Neural cell (in vitro differentiated cells): ENCODE results near the gene NOC4L. TPM values are rescaled to one million over a fixed set of nuclear protein-coding genes. Genes with fewer than 3 reads are reported as not detected.

Source experiments
- H2AFZ ChIP-seq: fragments of 200-600, 300-800 bp; sonication (generic), shearing (Covaris generic); 2 replicates; pipeline ENCODE4 v1.6.0; 2014; ENCODE audit warnings: low read depth, mild to moderate bottlenecking, antibody characterized with exemption, low read length, moderate library complexity
- H3F3A ChIP-seq: fragments of 200-600 bp; shearing (Covaris generic); 2 replicates; pipeline ENCODE4 v1.6.1; 2016; ENCODE audit warnings: mild to moderate bottlenecking, moderate library complexity, mixed read lengths, antibody characterized with exemption, low read length; ENCODE audit not compliant: insufficient read depth, poor library complexity, severe bottlenecking
- H3K27ac ChIP-seq: fragments of 200-600, 300-800 bp; sonication (generic), shearing (Covaris generic); 2 replicates; pipeline ENCODE4 v1.5.1; 2014; ENCODE audit warnings: mild to moderate bottlenecking, low read length, moderate library complexity
- H3K27me3 ChIP-seq: fragments of 300-800, 200-600 bp; sonication (generic), shearing (Covaris generic); 2 replicates; pipeline ENCODE4 v1.6.0; 2014; ENCODE audit warnings: mild to moderate bottlenecking, low read depth, low read length, moderate library complexity; ENCODE audit not compliant: insufficient read depth
- H3K36me3 ChIP-seq: fragments of 300-800, 200-600 bp; sonication (generic), shearing (Covaris generic); 2 replicates; pipeline ENCODE4 v1.5.1; 2014; ENCODE audit warnings: mild to moderate bottlenecking, antibody characterized with exemption, low read length, moderate library complexity; ENCODE audit not compliant: insufficient read depth
- H3K4me2 ChIP-seq: fragments of 300-800, 200-600 bp; sonication (generic), shearing (Covaris generic); 2 replicates; pipeline ENCODE4 v1.6.0; 2014; ENCODE audit warnings: mild to moderate bottlenecking, low read length
- H3K4me3 ChIP-seq: fragments of 300-800, 200-600 bp; sonication (generic), shearing (Covaris generic); 2 replicates; pipeline ENCODE4 v1.5.1; 2014; ENCODE audit warnings: mild to moderate bottlenecking, low read length, moderate library complexity
- H3K79me2 ChIP-seq: fragments of 200-600 bp; shearing (Covaris generic); replicated peaks from 2 replicates; pipeline ENCODE4 v1.6.0; 2014; ENCODE audit warnings: mild to moderate bottlenecking, low read length, moderate library complexity; ENCODE audit not compliant: insufficient read depth
- H3K9ac ChIP-seq: fragments of 300-800, 200-600 bp; sonication (generic), shearing (Covaris generic); 2 replicates; pipeline ENCODE4 v1.6.1; 2016; ENCODE audit warnings: mild to moderate bottlenecking, low read length, mixed read lengths
- H3K9me2 ChIP-seq: fragments of 200-600 bp; shearing (Covaris generic); 2 replicates; pipeline ENCODE4 v1.6.1; 2016; ENCODE audit warnings: mild to moderate bottlenecking, low read length, mixed read lengths; ENCODE audit not compliant: insufficient read depth
- H3K9me3 ChIP-seq: fragments of 200-600, 300-800 bp; sonication (generic), shearing (Covaris generic); 2 replicates; pipeline ENCODE4 v1.6.1; 2016; ENCODE audit warnings: mild to moderate bottlenecking, mixed run types, low read length, moderate library complexity, mixed read lengths
- H4K20me1 ChIP-seq: fragments of 200-600 bp; shearing (Covaris generic); 2 replicates; pipeline ENCODE4 v1.6.1; 2016; ENCODE audit warnings: mild to moderate bottlenecking, mixed run types; ENCODE audit not compliant: insufficient read depth
- CTCF ChIP-seq: fragments of 450-650 bp; IDR thresholded peaks from 2 replicates; pipeline ENCODE4 v1.5.1; 2014; ENCODE audit warnings: antibody characterized with exemption, mild to moderate bottlenecking, moderate library complexity; ENCODE audit not compliant: poor library complexity, severe bottlenecking
- EP300 ChIP-seq: fragments of 450-650 bp; conservative IDR thresholded peaks from 2 replicates; pipeline ENCODE4 v1.6.1; 2014; ENCODE audit warnings: antibody characterized with exemption, mild to moderate bottlenecking, moderate library complexity; ENCODE audit not compliant: poor library complexity, severe bottlenecking
- POLR2AphosphoS5 ChIP-seq: IDR thresholded peaks from 2 replicates; pipeline ENCODE4 v1.6.1; 2012
- RAD21 ChIP-seq: fragments of 450-650 bp; conservative IDR thresholded peaks from 2 replicates; pipeline ENCODE4 v1.6.1; 2014; ENCODE audit warnings: antibody characterized with exemption, mild to moderate bottlenecking, moderate library complexity
- SMC3 ChIP-seq: fragments of 450-650 bp; conservative IDR thresholded peaks from 2 replicates; pipeline ENCODE4 v1.6.1; 2014; ENCODE audit warnings: antibody characterized with exemption, mild to moderate bottlenecking, moderate library complexity; ENCODE audit not compliant: poor library complexity
- TAF1 ChIP-seq: IDR thresholded peaks from 2 replicates; pipeline ENCODE4 v1.6.1; 2012; ENCODE audit warnings: low read depth
- polyA plus RNA-seq: library from polyadenylated mRNA; depleted of rRNA; stranded (reverse); fragments of >200 nt; gene quantifications from 2 replicates; pipeline ENCODE4 v1.2.3, GENCODE V29; 2014
- TF ChIP-seq, protein P1 (sequence below): IDR thresholded peaks from 2 replicates; pipeline ENCODE4 v1.6.1; 2012; ENCODE audit warnings: borderline replicate concordance

The NOC4L gene
- polyA plus RNA-seq, 1 donor from 2014 or later = 26.9 TPM

DNA sequence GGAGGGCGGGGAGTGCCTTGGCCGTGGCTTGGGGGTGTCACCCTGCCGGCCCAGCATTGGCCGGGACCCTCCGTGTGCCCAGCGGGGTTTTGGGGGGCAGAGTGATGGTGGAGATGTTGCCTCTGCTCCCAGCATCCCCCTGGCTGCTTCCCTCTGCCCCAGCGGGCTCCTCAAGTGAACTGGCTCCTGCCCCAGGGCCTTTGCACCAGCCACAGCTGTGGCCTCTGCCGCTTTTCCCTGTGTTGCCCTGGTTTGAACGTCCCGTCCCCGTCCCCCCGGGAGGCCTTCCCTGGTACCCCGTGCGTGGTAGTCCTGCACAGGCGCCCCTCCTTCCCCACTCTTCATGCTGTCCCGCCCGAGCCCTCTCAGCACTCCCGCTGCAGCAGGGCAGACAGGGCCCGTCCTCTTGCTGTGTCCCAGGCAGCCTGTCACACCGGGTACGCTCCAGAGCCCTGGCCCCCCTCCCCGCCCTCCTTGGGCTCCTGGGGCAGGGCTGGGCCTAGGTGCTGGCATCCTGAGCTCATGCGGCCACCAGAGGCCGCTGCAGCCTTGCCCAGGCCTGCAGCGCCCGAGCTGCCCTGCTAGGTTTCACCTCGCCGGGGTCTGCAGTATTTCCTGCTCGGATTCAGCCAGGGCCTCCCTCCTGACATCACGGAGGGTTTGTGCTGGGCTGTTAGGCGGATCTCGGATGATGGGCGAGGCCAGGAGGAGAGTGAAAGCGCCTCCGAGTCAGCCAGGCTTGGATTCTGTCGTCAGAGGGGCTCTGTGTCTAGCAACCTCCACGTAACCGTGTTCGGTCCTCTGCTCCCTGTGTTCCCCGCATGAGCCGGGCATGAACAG, 9.5 kb downstream of the NOC4L start:
- Histone ChIP-seq H3K27me3 (no peaks in the 10 kb centered on the region), H3K36me3 (no peaks in the 10 kb centered on the region), H4K20me1 (no peaks in the 10 kb centered on the region), H3K4me3 (no peak overlapping the region), H2AFZ (no peak overlapping the region), H3K79me2 (no peaks in the 10 kb centered on the region), H3K9me3 (no peaks in the 10 kb centered on the region), H3K27ac (no peak overlapping the region), H3F3A (no peaks in the 10 kb centered on the region), H3K9ac (no peak overlapping the region), H3K4me2 (no peak overlapping the region), H3K9me2 (no peaks in the 10 kb centered on the region)
- TF ChIP-seq EP300 (peak; percentile 16), CTCF (peak; percentile 95), SMC3 (peak; percentile 98), RAD21 (peak; percentile 96)
- TF ChIP-seq, protein P1, sequence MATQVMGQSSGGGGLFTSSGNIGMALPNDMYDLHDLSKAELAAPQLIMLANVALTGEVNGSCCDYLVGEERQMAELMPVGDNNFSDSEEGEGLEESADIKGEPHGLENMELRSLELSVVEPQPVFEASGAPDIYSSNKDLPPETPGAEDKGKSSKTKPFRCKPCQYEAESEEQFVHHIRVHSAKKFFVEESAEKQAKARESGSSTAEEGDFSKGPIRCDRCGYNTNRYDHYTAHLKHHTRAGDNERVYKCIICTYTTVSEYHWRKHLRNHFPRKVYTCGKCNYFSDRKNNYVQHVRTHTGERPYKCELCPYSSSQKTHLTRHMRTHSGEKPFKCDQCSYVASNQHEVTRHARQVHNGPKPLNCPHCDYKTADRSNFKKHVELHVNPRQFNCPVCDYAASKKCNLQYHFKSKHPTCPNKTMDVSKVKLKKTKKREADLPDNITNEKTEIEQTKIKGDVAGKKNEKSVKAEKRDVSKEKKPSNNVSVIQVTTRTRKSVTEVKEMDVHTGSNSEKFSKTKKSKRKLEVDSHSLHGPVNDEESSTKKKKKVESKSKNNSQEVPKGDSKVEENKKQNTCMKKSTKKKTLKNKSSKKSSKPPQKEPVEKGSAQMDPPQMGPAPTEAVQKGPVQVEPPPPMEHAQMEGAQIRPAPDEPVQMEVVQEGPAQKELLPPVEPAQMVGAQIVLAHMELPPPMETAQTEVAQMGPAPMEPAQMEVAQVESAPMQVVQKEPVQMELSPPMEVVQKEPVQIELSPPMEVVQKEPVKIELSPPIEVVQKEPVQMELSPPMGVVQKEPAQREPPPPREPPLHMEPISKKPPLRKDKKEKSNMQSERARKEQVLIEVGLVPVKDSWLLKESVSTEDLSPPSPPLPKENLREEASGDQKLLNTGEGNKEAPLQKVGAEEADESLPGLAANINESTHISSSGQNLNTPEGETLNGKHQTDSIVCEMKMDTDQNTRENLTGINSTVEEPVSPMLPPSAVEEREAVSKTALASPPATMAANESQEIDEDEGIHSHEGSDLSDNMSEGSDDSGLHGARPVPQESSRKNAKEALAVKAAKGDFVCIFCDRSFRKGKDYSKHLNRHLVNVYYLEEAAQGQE = no peak

- Histone ChIP-seq H3K4me2 (no peak overlapping the region), H2AFZ (no peak overlapping the region), H3K9ac (no peak overlapping the region), H3K9me3 (no peaks in the 10 kb centered on the region), H3K36me3 (no peaks in the 10 kb centered on the region), H3K27me3 (no peaks in the 10 kb centered on the region), H3K79me2 (no peaks in the 10 kb centered on the region), H3K4me3 (no peak overlapping the region), H3K9me2 (no peaks in the 10 kb centered on the region), H4K20me1 (no peaks in the 10 kb centered on the region), H3F3A (no peaks in the 10 kb centered on the region), H3K27ac (no peak overlapping the region)
- TF ChIP-seq CTCF (no peak), TAF1 (no peak), RAD21 (no peak), POLR2AphosphoS5 (no peak), SMC3 (no peak), EP300 (no peak)
Observed at GRCh38 chr12:132154341-132154761, 10.1 kb downstream of the NOC4L start.
